Measurements from ENCODE around the gene ITGA2B. TPM values are rescaled to one million over a fixed set of nuclear protein-coding genes. Genes with fewer than 3 reads are reported as not detected.

ITGA2B gene
- total and polyA plus RNA-seq, 2 experiments from 2014 or later = not detected

- in situ Hi-C loops (cut with MboI) = no loop called here
- 64% methylated on average over 24 to 27 of the region's 27 CpGs for WGBS, 2 experiments (ENCODE audit: low coverage in 1 of 2, low lambda C conversion rate in 2 of 2, missing lambda C conversion rate in 2 of 2)
Observed at GRCh38 chr17:44323359-44324091, 65.9 kb downstream of the ITGA2B start.

DNA sequence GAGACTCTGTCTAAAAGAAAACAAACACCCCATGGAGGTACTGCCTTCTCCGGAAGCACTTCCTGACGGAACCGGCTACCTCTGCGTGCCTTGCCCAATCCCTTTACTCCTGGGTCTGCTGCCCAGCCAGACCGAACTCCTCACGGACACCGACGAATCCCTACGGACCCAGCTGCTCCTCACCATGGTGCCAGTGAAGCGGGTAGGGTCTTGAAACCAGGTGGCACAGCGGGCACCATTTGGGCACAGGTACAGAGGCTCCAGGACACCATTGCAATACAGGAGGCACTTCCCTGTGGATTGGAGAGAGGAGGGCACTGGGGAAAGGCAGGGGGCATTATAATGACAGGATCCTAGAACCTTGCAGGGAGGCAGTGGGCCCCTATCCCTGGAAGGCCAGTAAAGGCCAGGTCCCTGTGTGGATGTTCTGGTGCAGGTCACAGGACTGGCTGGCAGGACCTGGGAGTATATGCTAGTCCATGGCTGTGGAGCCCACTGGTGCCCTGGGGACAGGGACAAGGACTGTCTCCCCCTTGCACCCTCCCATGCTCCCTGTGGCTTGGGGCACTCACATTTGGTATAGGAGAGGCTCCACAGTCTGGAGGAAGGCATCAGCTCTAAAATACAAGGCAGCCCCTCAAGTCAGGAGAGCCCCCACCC lies 67.1 kb downstream of the ITGA2B start:
- Histone ChIP-seq H2AFZ (no peak overlapping the region), H3K27ac (no peak overlapping the region), H3K9me3 (ENCODE audit: low read depth) (no peaks in the 10 kb centered on the region), H3K27me3 (replicated peaks; ENCODE audit: insufficient read depth) (no peaks in the 10 kb centered on the region), H3K9me2 (ENCODE audit: insufficient read depth) (no peaks in the 10 kb centered on the region), H3F3A (ENCODE audit: insufficient read depth) (peaks cover 9% of the 10 kb centered on the region; the same call in 1 of the 2 replicates), H3K4me1 (ENCODE audit: insufficient read depth) (no peaks in the 10 kb centered on the region), H3K79me2 (ENCODE audit: insufficient read depth) (peaks cover 15% of the 10 kb centered on the region), H3K4me2 (ENCODE audit: unreplicated experiment) (no peak overlapping the region), H3K4me3 (no peak overlapping the region), H3K36me3 (ENCODE audit: low read depth) (no peaks in the 10 kb centered on the region), H3K9ac (no peak overlapping the region), H4K20me1 (ENCODE audit: insufficient read depth) (no peaks in the 10 kb centered on the region)
- WGBS, 2 experiments (ENCODE audit: low coverage in 1 of 2, low lambda C conversion rate in 2 of 2, missing lambda C conversion rate in 2 of 2) = 93% methylated on average over 11 of the region's 11 CpGs
- no peak for DNase-seq
- in situ Hi-C loops (cut with MboI) = no loop called here
- no peak for TF ChIP-seq EZH2phosphoT487 (IDR thresholded peaks at IDR 0.05; ENCODE audit: insufficient read depth, low read depth)

More at GRCh38 chr17:44323359-44324091, 65.9 kb downstream of the ITGA2B start:
- H3K79me2 ChIP-seq (ENCODE audit: insufficient read depth) = peaks cover 15% of the 10 kb centered on the region
- H3K9me2 ChIP-seq (ENCODE audit: insufficient read depth) = no peaks in the 10 kb centered on the region
- no peaks in the 10 kb centered on the region for H3K36me3 ChIP-seq (ENCODE audit: low read depth)
- TF ChIP-seq EZH2phosphoT487 (IDR thresholded peaks at IDR 0.05; ENCODE audit: insufficient read depth, low read depth) (no peak), EZH2 (IDR thresholded peaks at IDR 0.05; ENCODE audit: insufficient read depth, poor library complexity, severe bottlenecking) (no peak)
- H3K9me3 ChIP-seq (ENCODE audit: low read depth) = no peaks in the 10 kb centered on the region
- no peak overlapping the region for H3K27ac ChIP-seq
- H3K4me3 ChIP-seq = peak overlapping the region; percentile 78
- peak overlapping the region; percentile 88 for H3K9ac ChIP-seq
- H4K20me1 ChIP-seq (ENCODE audit: insufficient read depth) = no peaks in the 10 kb centered on the region
- no peaks in the 10 kb centered on the region for H3K27me3 ChIP-seq (replicated peaks; ENCODE audit: insufficient read depth)
- H3K4me2 ChIP-seq (ENCODE audit: unreplicated experiment) = peak overlapping the region; percentile 78
- no peak overlapping the region; the same call in 1 of the 2 replicates for H2AFZ ChIP-seq
- DNase-seq = no peak
- H3F3A ChIP-seq (ENCODE audit: insufficient read depth) = peaks cover 16% of the 10 kb centered on the region
- H3K4me1 ChIP-seq (ENCODE audit: insufficient read depth) = peaks cover 4% of the 10 kb centered on the region; the same call in 1 of the 2 replicates

Small RNA genes lying within 50 kb of the gene (small RNA-seq; reads per million reads assigned to genes)
- not detected for gene RN7SL258P (ENCODE audit: low read depth, low replicate concordance)

Other genes with a start within 250 kb of the ITGA2B start
- gene HROB, start 247.7 kb downstream of the ITGA2B start, total RNA-seq (2014; rRNA removed; shearing (Covaris generic)) = 1.3 and 1.8 TPM in 2 replicates
- 3.5 and 3.6 TPM in 2 replicates for gene HROB, start 247.7 kb downstream of the ITGA2B start, polyA plus RNA-seq (2016; fragmentation: Nextera tagmentation; extraction: Ambion mirVana)
- gene ASB16, start 218.9 kb downstream of the ITGA2B start, total RNA-seq (2014; rRNA removed; shearing (Covaris generic)) = not detected in 2 replicates
- 0.22 and 0.25 TPM in 2 replicates for gene ASB16, start 218.9 kb downstream of the ITGA2B start, polyA plus RNA-seq (2016; fragmentation: Nextera tagmentation; extraction: Ambion mirVana)
- gene TMUB2, start 202.7 kb downstream of the ITGA2B start, total RNA-seq (2014; rRNA removed; shearing (Covaris generic)) = 41.6 and 42.6 TPM in 2 replicates
- gene TMUB2, start 202.7 kb downstream of the ITGA2B start, polyA plus RNA-seq (2016; fragmentation: Nextera tagmentation; extraction: Ambion mirVana) = 44.6 and 45.0 TPM in 2 replicates
- gene ATXN7L3, start 189.8 kb downstream of the ITGA2B start, total RNA-seq (2014; rRNA removed; shearing (Covaris generic)) = 48.2 and 60.4 TPM in 2 replicates
- gene ATXN7L3, start 189.8 kb downstream of the ITGA2B start, polyA plus RNA-seq (2016; fragmentation: Nextera tagmentation; extraction: Ambion mirVana) = 9.8 and 10.0 TPM in 2 replicates
- 61.1 and 62.3 TPM in 2 replicates for gene UBTF, start 170.0 kb downstream of the ITGA2B start, total RNA-seq (2014; rRNA removed; shearing (Covaris generic))
- gene UBTF, start 170.0 kb downstream of the ITGA2B start, polyA plus RNA-seq (2016; fragmentation: Nextera tagmentation; extraction: Ambion mirVana) = 48.2 and 48.4 TPM in 2 replicates
- gene SLC4A1, start 121.5 kb downstream of the ITGA2B start, total RNA-seq (2014; rRNA removed; shearing (Covaris generic)) = not detected in 2 replicates
- not detected in 2 replicates for gene SLC4A1, start 121.5 kb downstream of the ITGA2B start, polyA plus RNA-seq (2016; fragmentation: Nextera tagmentation; extraction: Ambion mirVana)
- 0.11 TPM in 1 of 2 replicates, not detected in the other for gene RUNDC3A, start 81.0 kb downstream of the ITGA2B start, total RNA-seq (2014; rRNA removed; shearing (Covaris generic))
- 0.24 TPM in 1 of 2 replicates, not detected in the other for gene RUNDC3A, start 81.0 kb downstream of the ITGA2B start, polyA plus RNA-seq (2016; fragmentation: Nextera tagmentation; extraction: Ambion mirVana)
- 96.1 and 118 TPM in 2 replicates for gene SLC25A39, start 64.8 kb downstream of the ITGA2B start, total RNA-seq (2014; rRNA removed; shearing (Covaris generic))
- 117 TPM in 2 replicates for gene SLC25A39, start 64.8 kb downstream of the ITGA2B start, polyA plus RNA-seq (2016; fragmentation: Nextera tagmentation; extraction: Ambion mirVana)
- 326 and 410 TPM in 2 replicates for gene GRN, start 44.3 kb downstream of the ITGA2B start, total RNA-seq (2014; rRNA removed; shearing (Covaris generic))
- gene GRN, start 44.3 kb downstream of the ITGA2B start, polyA plus RNA-seq (2016; fragmentation: Nextera tagmentation; extraction: Ambion mirVana) = 440 and 446 TPM in 2 replicates
- 4.6 and 4.8 TPM in 2 replicates for gene FAM171A2, start 25.8 kb downstream of the ITGA2B start, total RNA-seq (2014; rRNA removed; shearing (Covaris generic))
- gene FAM171A2, start 25.8 kb downstream of the ITGA2B start, polyA plus RNA-seq (2016; fragmentation: Nextera tagmentation; extraction: Ambion mirVana) = 0.25 and 0.46 TPM in 2 replicates
- gene GPATCH8, start 113.8 kb upstream of the ITGA2B start, total RNA-seq (2014; rRNA removed; shearing (Covaris generic)) = 18.0 and 24.7 TPM in 2 replicates
- 28.4 and 29.4 TPM in 2 replicates for gene GPATCH8, start 113.8 kb upstream of the ITGA2B start, polyA plus RNA-seq (2016; fragmentation: Nextera tagmentation; extraction: Ambion mirVana)
- 13.4 and 21.4 TPM in 2 replicates for gene FZD2, start 167.8 kb upstream of the ITGA2B start, total RNA-seq (2014; rRNA removed; shearing (Covaris generic))
- 6.3 and 7.1 TPM in 2 replicates for gene FZD2, start 167.8 kb upstream of the ITGA2B start, polyA plus RNA-seq (2016; fragmentation: Nextera tagmentation; extraction: Ambion mirVana)

Measured in GM23248 (cell line).